ENCODE results near the gene SPATA13. TPM values are rescaled to one million over a fixed set of nuclear protein-coding genes. Genes with fewer than 3 reads are reported as not detected.

Gene SPATA13
- total RNA-seq, 1 experiment from 2014 or later: 21.4 TPM

DNA sequence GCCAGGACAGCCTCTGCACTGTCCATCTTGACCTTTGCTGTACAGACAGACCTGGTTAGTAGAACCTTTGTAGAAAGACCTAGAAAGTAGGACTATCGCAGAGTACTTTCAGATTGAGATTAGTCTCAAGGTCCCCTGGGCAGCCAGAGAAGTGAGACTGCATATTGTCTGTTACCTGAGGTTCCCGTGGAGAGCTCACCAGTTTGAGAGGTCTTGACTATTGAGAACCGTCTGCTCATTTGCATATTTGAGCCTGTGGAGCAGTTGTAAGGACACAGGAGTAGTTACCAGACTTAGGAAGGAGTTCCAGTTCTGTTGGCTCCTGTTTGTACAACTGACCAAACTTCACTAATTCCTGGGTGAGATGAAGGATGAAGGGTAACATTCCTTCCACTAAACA lies 66.2 kb downstream of the SPATA13 start:
- RAD21 ChIA-PET (ENCODE audit: low non-redundant PET in 1 of 2, low total read pairs in 2 of 2, uncharacterized antibody in 2 of 2, unreplicated experiment in 2 of 2): no interaction called here
- POLR2A ChIA-PET: no interaction called here
- Histone ChIP-seq H3K36me3 (ENCODE audit: control insufficient read depth in 1 of 2, insufficient read depth in 2 of 2, low read length in 2 of 2) (peaks cover 0 to 4% of the 10 kb centered on the region in 2 experiments; a peak in 1 of 4 replicates), H3K27ac (ENCODE audit: low read depth, low read length) (no peak overlapping the region), H3K9ac (ENCODE audit: low read length) (no peak overlapping the region), H3K27me3 (ENCODE audit: insufficient read depth, low read length) (no peaks in the 10 kb centered on the region), H4K20me1 (ENCODE audit: insufficient read depth) (peaks cover 3% of the 10 kb centered on the region; the same call in 1 of the 2 replicates), H3K9me3 (ENCODE audit: control insufficient read depth in 1 of 2, insufficient read depth in 1 of 2, low read depth in 1 of 2, low read length in 2 of 2) (no peaks in the 10 kb centered on the region), H3K4me2 (ENCODE audit: low read length) (no peak overlapping the region), H3K4me1 (ENCODE audit: control insufficient read depth in 1 of 2, insufficient read depth in 2 of 2, low read length in 2 of 2) (no peaks in the 10 kb centered on the region), H3K79me2 (ENCODE audit: insufficient read depth, low read length) (peaks cover 39% of the 10 kb centered on the region; the same call in 1 of the 2 replicates), H3K9me2 (ENCODE audit: insufficient read depth) (no peaks in the 10 kb centered on the region), H3K4me3 (replicated peaks in 1 of 2; ENCODE audit: low read depth in 1 of 2, low read length in 2 of 2) (no peak overlapping the region), H2AFZ (ENCODE audit: low read depth, low read length, poor library complexity, severe bottlenecking) (no peak overlapping the region)
- intact Hi-C loops (cut with micrococcal nuclease): loop anchor here (10.0 kb wide), 1 partner anchor 762 kb away; no protein-coding TSS in a partner anchor
- CTCF ChIA-PET: interaction anchor here (3.5 kb wide), 1 partner anchor 206 kb away, joined by 42 read pairs; no protein-coding TSS in a partner anchor
- no TSS peak for BruUV-seq (replicated peaks)
- DNase-seq (ENCODE audit: low read depth, low spot score): no peak
- no peak for TF ChIP-seq CEBPB (IDR thresholded peaks at IDR 0.05; ENCODE audit: low read depth)
- TF ChIP-seq, protein P1, sequence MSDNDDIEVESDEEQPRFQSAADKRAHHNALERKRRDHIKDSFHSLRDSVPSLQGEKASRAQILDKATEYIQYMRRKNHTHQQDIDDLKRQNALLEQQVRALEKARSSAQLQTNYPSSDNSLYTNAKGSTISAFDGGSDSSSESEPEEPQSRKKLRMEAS (IDR thresholded peaks at IDR 0.05): no peak
- no peak for TF ChIP-seq JUND (IDR thresholded peaks at IDR 0.05)
- TF ChIP-seq YY1 (IDR thresholded peaks at IDR 0.05; ENCODE audit: extremely low read depth, insufficient replicate concordance, low read depth, low read length): no peak
- TF ChIP-seq POLR2A (IDR thresholded peaks at IDR 0.05; ENCODE audit: borderline replicate concordance, extremely low read depth, insufficient read depth, insufficient read length): no peak
- TF ChIP-seq EGR1 (IDR thresholded peaks at IDR 0.05; ENCODE audit: low read depth): no peak
- TF ChIP-seq CBX3 (IDR thresholded peaks at IDR 0.05; ENCODE audit: low read depth): no peak
- TF ChIP-seq, protein P2, sequence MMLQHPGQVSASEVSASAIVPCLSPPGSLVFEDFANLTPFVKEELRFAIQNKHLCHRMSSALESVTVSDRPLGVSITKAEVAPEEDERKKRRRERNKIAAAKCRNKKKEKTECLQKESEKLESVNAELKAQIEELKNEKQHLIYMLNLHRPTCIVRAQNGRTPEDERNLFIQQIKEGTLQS (IDR thresholded peaks at IDR 0.05): no peak
- no peak for ATAC-seq

DNA sequence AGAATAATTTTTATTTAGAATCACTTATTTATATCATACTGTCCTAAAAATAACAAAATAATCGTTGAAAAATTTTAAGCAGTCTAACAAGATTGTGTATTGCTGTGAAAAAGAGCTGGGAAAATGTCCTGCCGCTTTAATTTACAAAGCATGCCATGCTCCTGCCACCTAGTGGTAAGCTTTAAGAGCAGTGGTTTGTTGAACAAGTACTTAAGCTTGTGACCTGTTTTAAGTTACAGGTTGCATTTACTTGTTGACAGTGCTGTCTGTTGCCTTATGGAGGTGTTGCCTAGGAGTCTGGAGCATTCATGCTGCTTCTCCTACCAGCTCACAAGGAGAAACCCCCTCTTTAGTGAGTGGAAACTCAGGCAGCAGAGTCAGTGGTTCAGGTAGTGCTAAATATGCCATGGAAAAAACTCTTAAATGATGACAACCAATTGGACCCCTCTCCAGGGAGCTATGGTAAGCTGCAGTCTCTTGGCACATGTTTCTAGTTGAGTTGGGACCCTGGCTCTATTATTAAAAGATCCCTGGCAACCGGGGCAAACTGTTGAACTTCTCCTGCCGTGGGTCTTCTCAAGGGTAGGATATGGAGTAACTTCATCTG lies 68.4 kb downstream of the SPATA13 start:
- peaks cover 0 to 2% of the 10 kb centered on the region in 2 experiments; a peak in 1 of 4 replicates for H3K4me1 ChIP-seq (ENCODE audit: control insufficient read depth in 1 of 2, insufficient read depth in 2 of 2, low read length in 2 of 2)
- peaks cover 48% of the 10 kb centered on the region; the same call in 1 of the 2 replicates for H3K79me2 ChIP-seq (ENCODE audit: insufficient read depth, low read length)
- intact Hi-C loops (cut with micrococcal nuclease): loop anchor here (2.0 to 10.0 kb wide), 2 partner anchors 208 to 764 kb away; no protein-coding TSS in a partner anchor
- H3K9me3 ChIP-seq (ENCODE audit: control insufficient read depth in 1 of 2, insufficient read depth in 1 of 2, low read depth in 1 of 2, low read length in 2 of 2): no peaks in the 10 kb centered on the region
- POLR2A ChIA-PET: no interaction called here
- no peak overlapping the region for H3K4me3 ChIP-seq (replicated peaks in 1 of 2; ENCODE audit: low read depth in 1 of 2, low read length in 2 of 2)
- no peak overlapping the region for H2AFZ ChIP-seq (ENCODE audit: low read depth, low read length, poor library complexity, severe bottlenecking)
- H3K9ac ChIP-seq (ENCODE audit: low read length): no peak overlapping the region
- RAD21 ChIA-PET (ENCODE audit: low non-redundant PET in 1 of 2, low total read pairs in 2 of 2, uncharacterized antibody in 2 of 2, unreplicated experiment in 2 of 2): interaction anchor here (0.8 to 1.0 kb wide), 5 partner anchors 176 to 209 kb away, joined by 3 to 6 read pairs (median 4); no protein-coding TSS in a partner anchor
- CTCF ChIA-PET: interaction anchor here (0.5 to 3.5 kb wide), 24 partner anchors 8 to 352 kb away, joined by 3 to 42 read pairs (median 4); no protein-coding TSS in a partner anchor
- no peak overlapping the region for H3K27ac ChIP-seq (ENCODE audit: low read depth, low read length)
- no peaks in the 10 kb centered on the region; a peak in 1 of 4 replicates for H3K36me3 ChIP-seq (ENCODE audit: control insufficient read depth in 1 of 2, insufficient read depth in 2 of 2, low read length in 2 of 2)
- no peaks in the 10 kb centered on the region for H3K9me2 ChIP-seq (ENCODE audit: insufficient read depth)
- H4K20me1 ChIP-seq (ENCODE audit: insufficient read depth): peaks cover 3% of the 10 kb centered on the region; the same call in 1 of the 2 replicates
- peak; percentile 61 for ATAC-seq
- H3K4me2 ChIP-seq (ENCODE audit: low read length): no peak overlapping the region
- DNase-seq (ENCODE audit: low read depth, low spot score): peak; percentile 57
- no peaks in the 10 kb centered on the region for H3K27me3 ChIP-seq (ENCODE audit: insufficient read depth, low read length)
- no TSS peak for BruUV-seq (replicated peaks)
- TF ChIP-seq, protein P3, sequence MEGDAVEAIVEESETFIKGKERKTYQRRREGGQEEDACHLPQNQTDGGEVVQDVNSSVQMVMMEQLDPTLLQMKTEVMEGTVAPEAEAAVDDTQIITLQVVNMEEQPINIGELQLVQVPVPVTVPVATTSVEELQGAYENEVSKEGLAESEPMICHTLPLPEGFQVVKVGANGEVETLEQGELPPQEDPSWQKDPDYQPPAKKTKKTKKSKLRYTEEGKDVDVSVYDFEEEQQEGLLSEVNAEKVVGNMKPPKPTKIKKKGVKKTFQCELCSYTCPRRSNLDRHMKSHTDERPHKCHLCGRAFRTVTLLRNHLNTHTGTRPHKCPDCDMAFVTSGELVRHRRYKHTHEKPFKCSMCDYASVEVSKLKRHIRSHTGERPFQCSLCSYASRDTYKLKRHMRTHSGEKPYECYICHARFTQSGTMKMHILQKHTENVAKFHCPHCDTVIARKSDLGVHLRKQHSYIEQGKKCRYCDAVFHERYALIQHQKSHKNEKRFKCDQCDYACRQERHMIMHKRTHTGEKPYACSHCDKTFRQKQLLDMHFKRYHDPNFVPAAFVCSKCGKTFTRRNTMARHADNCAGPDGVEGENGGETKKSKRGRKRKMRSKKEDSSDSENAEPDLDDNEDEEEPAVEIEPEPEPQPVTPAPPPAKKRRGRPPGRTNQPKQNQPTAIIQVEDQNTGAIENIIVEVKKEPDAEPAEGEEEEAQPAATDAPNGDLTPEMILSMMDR (IDR thresholded peaks at IDR 0.05 in 2 of 3, conservative IDR thresholded peaks at IDR 0.05 in 1 of 3; ENCODE audit: borderline replicate concordance in 1 of 3, insufficient read depth in 1 of 3, low read depth in 2 of 3, low read length in 2 of 3): peak; percentile 48 to 91 (median 90); a peak in 5 of 6 replicates
- TF ChIP-seq SRF (IDR thresholded peaks at IDR 0.05; ENCODE audit: low read depth) (no peak), FOSL1 (IDR thresholded peaks at IDR 0.05; ENCODE audit: low read depth) (no peak), ELF1 (IDR thresholded peaks at IDR 0.05; ENCODE audit: borderline replicate concordance, low read depth) (no peak), SIN3A (IDR thresholded peaks at IDR 0.05; ENCODE audit: low read depth) (no peak), ZFX (IDR thresholded peaks at IDR 0.05) (no peak), RAD21 (IDR thresholded peaks at IDR 0.05; ENCODE audit: low read depth) (peak; percentile 58), POLR2A (IDR thresholded peaks at IDR 0.05; ENCODE audit: borderline replicate concordance, extremely low read depth, insufficient read depth, insufficient read length) (no peak), CEBPB (IDR thresholded peaks at IDR 0.05; ENCODE audit: low read depth) (no peak)
- TF ChIP-seq, protein P4, sequence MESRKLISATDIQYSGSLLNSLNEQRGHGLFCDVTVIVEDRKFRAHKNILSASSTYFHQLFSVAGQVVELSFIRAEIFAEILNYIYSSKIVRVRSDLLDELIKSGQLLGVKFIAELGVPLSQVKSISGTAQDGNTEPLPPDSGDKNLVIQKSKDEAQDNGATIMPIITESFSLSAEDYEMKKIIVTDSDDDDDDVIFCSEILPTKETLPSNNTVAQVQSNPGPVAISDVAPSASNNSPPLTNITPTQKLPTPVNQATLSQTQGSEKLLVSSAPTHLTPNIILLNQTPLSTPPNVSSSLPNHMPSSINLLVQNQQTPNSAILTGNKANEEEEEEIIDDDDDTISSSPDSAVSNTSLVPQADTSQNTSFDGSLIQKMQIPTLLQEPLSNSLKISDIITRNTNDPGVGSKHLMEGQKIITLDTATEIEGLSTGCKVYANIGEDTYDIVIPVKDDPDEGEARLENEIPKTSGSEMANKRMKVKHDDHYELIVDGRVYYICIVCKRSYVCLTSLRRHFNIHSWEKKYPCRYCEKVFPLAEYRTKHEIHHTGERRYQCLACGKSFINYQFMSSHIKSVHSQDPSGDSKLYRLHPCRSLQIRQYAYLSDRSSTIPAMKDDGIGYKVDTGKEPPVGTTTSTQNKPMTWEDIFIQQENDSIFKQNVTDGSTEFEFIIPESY (IDR thresholded peaks at IDR 0.05; ENCODE audit: extremely low read depth, insufficient replicate concordance, low read length): no peak

Measured in HCT116 (cell line).